NCI-H2227 (cell line): ENCODE measurements around the gene FAM227B.

Experiments
- DNase-seq: peaks from one replicate; lab custom pipeline; 2025; ENCODE audit not compliant: unreplicated experiment; lab: John Stamatoyannopoulos, UW

The FAM227B gene

DNA sequence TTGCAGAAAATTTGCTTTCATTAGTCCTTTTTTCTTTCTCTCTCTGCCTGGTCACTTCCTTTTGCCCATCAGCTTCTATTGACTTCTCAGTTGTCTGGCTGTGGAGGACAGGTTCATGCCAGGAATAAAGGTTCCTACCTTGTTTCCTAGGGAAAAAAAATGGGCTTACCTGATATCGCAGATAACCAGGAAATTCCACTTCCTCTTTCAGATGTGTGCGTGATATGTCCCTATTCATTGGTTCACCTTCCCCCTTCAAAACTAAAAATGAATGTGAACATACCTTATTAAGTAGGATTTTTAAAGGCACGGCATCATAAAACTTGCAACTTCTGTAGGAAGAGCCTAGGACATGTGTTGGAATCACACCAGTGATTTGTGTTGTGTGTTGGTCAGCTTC lies 317.6 kb downstream of the FAM227B start:
- no peak for DNase-seq

- DNase-seq: no peak
These were observed 319.1 kb downstream of the FAM227B start for GRCh38 chr15:49301562-49301961.

- DNase-seq: no peak
These were observed 319.8 kb downstream of the FAM227B start for GRCh38 chr15:49300856-49301255.

- no peak for DNase-seq
These were observed 323.0 kb downstream of the FAM227B start for GRCh38 chr15:49297584-49297983.

- no peak for DNase-seq
These were observed 324.4 kb downstream of the FAM227B start for GRCh38 chr15:49296258-49296657.

GRCh38 chr15:49293941-49294340 lies 326.7 kb downstream of the FAM227B start:
- DNase-seq: no peak

- DNase-seq: no peak
These were observed 330.4 kb downstream of the FAM227B start for GRCh38 chr15:49290191-49290590.

GRCh38 chr15:49288391-49288790 lies 332.2 kb downstream of the FAM227B start:
- DNase-seq: no peak

DNA sequence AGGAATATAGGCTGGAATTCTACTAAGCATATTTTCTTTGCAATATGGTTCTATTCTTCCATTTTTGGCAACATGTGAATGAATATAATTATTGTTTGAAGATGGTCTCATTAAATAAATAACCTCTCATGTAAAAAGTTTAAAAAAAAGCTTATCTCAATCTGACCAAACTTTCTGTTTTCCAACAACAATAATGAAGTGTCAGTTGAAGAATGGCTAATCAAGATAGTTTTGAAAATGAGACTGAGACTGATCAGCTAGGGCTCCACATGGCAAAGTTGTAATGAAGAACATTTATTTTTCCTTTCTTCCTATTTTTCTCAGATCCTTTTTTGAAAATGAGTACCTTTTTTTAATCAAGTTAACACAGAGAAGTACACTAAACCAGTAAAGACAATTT lies 333.1 kb downstream of the FAM227B start:
- DNase-seq: no peak

DNA sequence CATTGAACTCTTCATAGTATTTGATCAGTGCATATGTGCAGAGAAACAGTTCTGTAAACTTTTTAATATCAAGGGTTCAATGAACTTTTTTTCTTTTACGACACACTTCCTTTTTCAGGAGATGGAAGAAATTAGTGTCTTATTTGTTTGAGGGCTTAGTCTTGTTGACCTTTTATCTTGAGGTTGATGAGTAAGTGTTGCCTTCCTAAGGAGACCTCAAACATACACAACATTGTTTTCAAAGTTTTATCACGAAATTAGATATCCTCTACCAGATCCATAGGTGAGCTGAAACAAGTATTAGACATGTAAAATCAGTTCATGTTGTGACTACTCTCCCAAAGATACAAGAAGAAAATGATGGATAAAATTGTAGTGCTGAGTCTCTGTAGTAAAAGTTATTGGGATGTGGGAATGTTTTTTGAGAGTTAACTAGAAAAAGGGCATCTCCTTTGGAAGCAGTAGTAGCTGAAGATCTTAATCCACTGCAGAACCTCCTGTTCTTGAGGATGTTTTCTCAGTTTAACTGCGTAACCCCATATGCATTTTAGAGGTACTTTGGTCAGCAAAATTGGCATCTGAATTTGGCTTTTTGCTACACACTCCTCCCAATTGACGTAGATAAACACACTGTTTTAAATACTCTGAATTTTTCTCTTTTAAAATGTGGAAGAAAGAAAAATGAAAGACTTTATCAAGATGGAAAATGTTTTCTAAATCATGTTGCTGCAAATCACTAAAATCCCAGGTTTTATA lies 333.8 kb downstream of the FAM227B start:
- no peak for DNase-seq

DNA sequence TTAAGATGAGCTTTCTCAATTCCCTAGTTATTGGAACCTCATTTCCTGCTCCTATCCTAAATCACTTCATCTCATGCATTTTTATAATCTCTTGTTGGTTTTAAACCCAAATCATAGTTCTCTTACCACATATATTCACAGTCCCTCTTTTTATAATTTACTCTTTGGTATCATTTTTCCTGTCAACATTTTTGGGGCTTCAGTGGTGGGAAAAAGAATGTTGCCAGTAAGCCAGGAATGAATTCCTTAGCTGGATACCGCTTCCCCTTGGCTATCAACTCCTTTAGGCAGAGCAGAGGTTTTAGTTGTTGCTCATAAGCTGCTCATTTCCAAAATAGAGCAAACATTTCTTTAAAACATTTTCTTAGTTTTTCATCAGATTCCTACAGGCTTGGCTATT lies 338.3 kb downstream of the FAM227B start:
- no peak for DNase-seq

DNA sequence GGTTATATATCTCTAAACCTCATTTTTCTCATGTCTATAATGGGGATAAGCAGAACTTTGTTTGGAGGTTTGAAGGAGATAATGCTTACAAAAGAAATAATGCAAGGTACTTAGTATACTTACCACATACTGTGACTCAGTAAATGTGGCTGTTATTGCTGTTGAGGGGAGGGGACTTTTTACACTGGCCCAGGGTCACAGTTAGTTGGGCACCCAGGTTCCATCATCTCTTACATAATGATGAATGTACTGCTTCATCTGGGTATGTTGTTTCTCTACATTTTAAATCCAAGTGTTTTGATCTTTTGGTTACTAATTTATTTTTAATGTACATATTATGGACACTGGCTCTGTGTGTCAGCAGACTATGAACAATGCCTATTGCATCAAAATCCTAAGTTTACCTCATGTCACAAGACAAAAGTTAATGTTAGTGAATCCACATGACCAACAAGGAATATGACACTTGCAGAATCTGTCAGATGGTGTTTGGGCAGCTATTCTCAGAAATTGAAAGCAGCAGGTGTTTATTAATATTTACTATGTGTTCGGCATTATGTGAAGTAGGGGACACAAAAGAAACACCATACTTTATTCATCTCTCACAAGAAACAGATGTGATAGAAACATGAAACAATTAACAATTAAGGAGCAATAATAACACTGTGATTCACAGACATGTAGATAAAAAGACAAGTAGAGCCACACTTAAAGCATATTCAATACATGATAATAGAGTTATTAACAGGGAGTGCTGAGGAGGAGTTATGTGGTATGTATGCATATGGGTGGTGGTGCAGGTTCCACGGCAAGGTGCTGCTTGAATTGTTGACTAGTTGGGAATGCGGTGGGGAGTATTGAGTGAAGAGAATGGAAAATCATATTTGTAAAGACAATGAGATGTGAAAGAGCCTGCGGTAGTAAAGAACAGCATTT lies 340.8 kb downstream of the FAM227B start:
- DNase-seq: no peak

GRCh38 chr15:49278751-49279150 lies 341.9 kb downstream of the FAM227B start:
- DNase-seq: no peak
